Pancreas (tissue), 10 donors: ENCODE measurements around the gene TANC1. TPM values are rescaled to one million over a fixed set of nuclear protein-coding genes. Genes with fewer than 3 reads are reported as not detected.
A peak's percentile ranks its signal among the peaks of the same experiment; 100 is the strongest.

Experiments
- ATAC-seq, 4 donors: fragments of 200-7000 bp; cut with Tn5 transposase; one replicate each; pipeline versions ENCODE4 v1.8.0 to v1.9.1; 2020; ENCODE audit warnings: mild to moderate bottlenecking in 4 of 4, moderate library complexity in 4 of 4
- DNase-seq, 6 donors: peaks; one replicate each; pipeline ENCODE4 v3.0.0-alpha.2; 2020
- FAIRE-seq: peaks from 2 replicates; lab custom pipeline; 2012; peaks lifted over from hg19 to GRCh38; lab: Jason Lieb, UNC
- H3K27ac ChIP-seq, 4 donors: fragments of 200-600 bp; sonication (generic); 1 replicate in 3 of 4; 2 replicates in 1 of 4; pipeline versions ENCODE4 v1.5.0 to v1.8.0; 2020
- H3K27me3 ChIP-seq, 4 donors: fragments of 200-600 bp; one replicate each; pipeline ENCODE4 v1.8.0; 2021
- H3K36me3 ChIP-seq, 3 donors: fragments of 200-600 bp; sonication (generic) in 1 of 3; one replicate each; pipeline versions ENCODE4 v1.5.0 to v1.8.0; 2020 to 2021
- H3K4me1 ChIP-seq, 3 donors: fragments of 200-600 bp; one replicate each; pipeline ENCODE4 v1.8.0; 2021
- H3K4me3 ChIP-seq, 4 donors: fragments of 200-600 bp; sonication (generic) in 2 of 4; one replicate each; pipeline versions ENCODE4 v1.5.0 to v1.8.0; 2020 to 2021
- H3K9me3 ChIP-seq, 4 donors: fragments of 200-600 bp; one replicate each; pipeline ENCODE4 v1.8.0; 2021
- WGBS, 2 donors: extraction: QIAGEN DNeasy Blood & Tissue Kit; methylation state at CpG; one replicate each; pipeline ENCODE4 v1.1.7; 2013; 5-methylcytosine and 5-hydroxymethylcytosine counted together
- intact Hi-C, 3 donors: fragments of 100-400 bp; cut with DNase I; formaldehyde crosslinking; loops; one replicate each; pipeline versions ENCODE4 v1.11.1 to v1.14.2; 2022
- polyA plus RNA-seq, 2 donors: library from polyadenylated mRNA; stranded (reverse); fragments of 200-250 nt; gene quantifications; one replicate each; pipeline ENCODE4 v1.2.3, GENCODE V29; 2013
- total RNA-seq, 6 donors: library from RNA; stranded (reverse); fragmentation: NEBNext Ultra II Directional in 4 of 6; extraction: Animal tissue kit (Norgen Biotek cat#: 25700) in 4 of 6; gene quantifications; one replicate each; pipeline versions ENCODE4 v1.2.1 to v1.2.4, GENCODE V29; 2021 to 2023
- TF ChIP-seq, protein P1 (sequence below), 4 donors: fragments of 200-600 bp; sonication (generic) in 3 of 4; IDR thresholded peaks; one replicate each; pipeline versions ENCODE4 v1.5.0 to v1.8.0; 2021; ENCODE audit warnings: antibody characterized with exemption in 4 of 4
- donor health status: healthy with polysubstance abuse.
- donor health status: DM: no; HTN: no; CAD: no; lungs with moderate emphysema.
- donor health status: DM: no; HTN: no; CAD: no.
- donor health status: control.
- donor health status: control.
- donor health status: Bipolar disorder and iron deficiency.
- donor health status: DM: yes; HTN: yes; CAD: no.
- donor health status: DM: no; HTN: no; CAD: no.
- donor health status: DM: no; HTN: no; CAD: no.
- donor health status: DM: yes; HTN: yes; CAD: no.

The TANC1 gene
- total and polyA plus RNA-seq, 8 donors: 9.0 to 17.6 (median 10.5) TPM

DNA sequence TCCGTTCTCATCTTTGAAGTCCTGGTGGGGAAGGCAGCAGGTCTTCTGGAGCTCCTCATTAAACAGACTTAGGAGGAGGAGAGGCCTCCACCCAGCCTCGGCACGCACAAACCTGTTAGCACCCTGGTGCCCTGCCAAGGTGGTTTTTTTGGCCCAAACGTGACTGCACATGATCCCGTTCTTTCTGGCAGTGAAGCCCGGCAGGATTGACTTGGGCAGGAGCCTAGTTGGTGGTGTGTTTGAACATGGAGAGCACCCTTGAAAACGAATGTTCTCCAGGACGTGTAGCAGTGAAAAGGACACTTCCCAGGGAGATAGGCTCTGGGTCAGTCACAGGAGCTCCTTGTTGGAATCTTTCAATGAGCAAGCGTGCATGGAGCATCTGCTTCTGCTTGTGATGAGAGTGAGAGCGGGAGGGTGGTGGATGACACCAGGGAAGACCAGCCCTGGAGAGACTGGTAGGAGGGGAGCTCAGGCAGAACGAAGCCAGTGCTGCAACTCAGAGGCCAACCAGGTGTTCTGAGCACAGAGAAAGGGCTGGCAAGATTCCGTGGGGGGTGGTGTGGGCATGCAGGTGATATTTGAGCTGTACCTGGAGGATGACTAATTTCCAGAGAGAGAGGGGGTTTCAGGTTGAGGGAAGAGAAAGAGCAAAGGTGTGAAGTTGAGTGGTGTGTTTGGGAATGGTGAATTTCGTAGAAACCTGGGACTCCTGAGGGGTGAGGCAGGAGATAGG lies 73.8 kb downstream of the TANC1 start:
- peak; percentile 37 to 67 (median 48) for ATAC-seq
- Histone ChIP-seq H3K36me3 (no peaks in the 10 kb centered on the region), H3K27ac (no peak overlapping the region), H3K4me1 (peaks cover 7 to 15% (median 8%) of the 10 kb centered on the region in 3 donors), H3K9me3 (no peaks in the 10 kb centered on the region), H3K27me3 (no peaks in the 10 kb centered on the region), H3K4me3 (no peak overlapping the region)
- DNase-seq: peak in 3 of 6 donors; percentile 32 to 52 (median 46)
- FAIRE-seq: no peak
- TF ChIP-seq, protein P1, sequence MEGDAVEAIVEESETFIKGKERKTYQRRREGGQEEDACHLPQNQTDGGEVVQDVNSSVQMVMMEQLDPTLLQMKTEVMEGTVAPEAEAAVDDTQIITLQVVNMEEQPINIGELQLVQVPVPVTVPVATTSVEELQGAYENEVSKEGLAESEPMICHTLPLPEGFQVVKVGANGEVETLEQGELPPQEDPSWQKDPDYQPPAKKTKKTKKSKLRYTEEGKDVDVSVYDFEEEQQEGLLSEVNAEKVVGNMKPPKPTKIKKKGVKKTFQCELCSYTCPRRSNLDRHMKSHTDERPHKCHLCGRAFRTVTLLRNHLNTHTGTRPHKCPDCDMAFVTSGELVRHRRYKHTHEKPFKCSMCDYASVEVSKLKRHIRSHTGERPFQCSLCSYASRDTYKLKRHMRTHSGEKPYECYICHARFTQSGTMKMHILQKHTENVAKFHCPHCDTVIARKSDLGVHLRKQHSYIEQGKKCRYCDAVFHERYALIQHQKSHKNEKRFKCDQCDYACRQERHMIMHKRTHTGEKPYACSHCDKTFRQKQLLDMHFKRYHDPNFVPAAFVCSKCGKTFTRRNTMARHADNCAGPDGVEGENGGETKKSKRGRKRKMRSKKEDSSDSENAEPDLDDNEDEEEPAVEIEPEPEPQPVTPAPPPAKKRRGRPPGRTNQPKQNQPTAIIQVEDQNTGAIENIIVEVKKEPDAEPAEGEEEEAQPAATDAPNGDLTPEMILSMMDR (IDR thresholded peaks at IDR 0.05): no peak
- WGBS, 2 donors: 49 to 57% methylated on average over 13 of the region's 13 CpGs
- intact Hi-C loops: loop anchor here in 1 of 3 donors (10.0 kb wide), 1 partner anchor 73 kb away; no protein-coding TSS in a partner anchor

DNA sequence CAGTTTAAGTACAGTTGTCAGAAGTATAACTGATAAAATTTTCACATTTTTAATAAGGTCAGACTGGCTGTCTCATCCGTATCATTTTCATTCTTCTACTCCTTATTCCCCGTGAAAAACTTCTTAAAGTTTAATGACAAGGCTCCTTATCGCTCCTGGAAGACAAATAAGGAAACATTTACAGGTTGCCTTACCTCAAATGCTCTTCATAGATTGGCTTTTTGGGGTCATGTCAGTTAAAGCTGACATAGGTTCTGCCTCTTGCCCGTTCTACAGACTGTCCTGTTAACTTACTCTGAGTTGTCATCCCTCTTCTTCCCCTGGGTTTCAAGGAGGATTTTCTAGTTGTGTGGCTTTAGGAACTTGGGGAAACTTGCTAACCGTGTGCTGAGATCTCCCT lies 75.3 kb downstream of the TANC1 start:
- no peaks in the 10 kb centered on the region for H3K27me3 ChIP-seq
- intact Hi-C loops: loop anchor here in 1 of 3 donors (10.0 kb wide), 1 partner anchor 71 kb away; no protein-coding TSS in a partner anchor
- DNase-seq (no peak), ATAC-seq (no peak), FAIRE-seq (no peak)
- no peaks in the 10 kb centered on the region for H3K36me3 ChIP-seq
- TF ChIP-seq, protein P1 (IDR thresholded peaks at IDR 0.05): no peak
- H3K4me1 ChIP-seq: peaks cover 7 to 15% (median 8%) of the 10 kb centered on the region in 3 donors
- H3K9me3 ChIP-seq: no peaks in the 10 kb centered on the region
- no peak overlapping the region for H3K27ac ChIP-seq
- WGBS, 2 donors: 54 to 59% methylated on average over 5 of the region's 5 CpGs
- H3K4me3 ChIP-seq: no peak overlapping the region

DNA sequence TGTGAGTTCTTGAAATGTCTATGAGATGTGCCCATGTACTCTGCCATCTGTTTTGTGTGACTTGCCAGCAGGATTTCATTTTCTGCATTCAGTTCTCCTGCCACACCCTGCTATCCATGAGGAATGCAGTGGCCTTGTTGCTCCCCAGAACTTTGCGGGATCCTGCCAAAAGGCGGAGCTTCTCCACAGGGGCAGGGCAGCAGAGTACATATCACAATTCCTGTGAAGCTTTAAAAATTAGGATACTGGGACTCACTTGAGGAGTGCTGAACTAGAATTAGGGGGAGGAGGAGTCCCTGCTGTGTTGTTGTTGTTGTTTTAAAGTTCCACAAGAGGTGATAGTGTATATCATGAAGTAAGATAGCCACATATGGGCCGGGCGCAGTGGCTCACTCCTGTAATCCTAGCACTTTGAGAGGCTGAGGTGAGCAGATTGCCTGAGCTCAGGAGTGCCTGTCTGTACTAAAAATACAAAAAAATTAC lies 76.4 kb downstream of the TANC1 start:
- 78 to 80% methylated on average over 4 of the region's 4 CpGs for WGBS, 2 donors
- TF ChIP-seq, protein P1 (IDR thresholded peaks at IDR 0.05): no peak
- peak; percentile 51 to 63 (median 59) for ATAC-seq
- Histone ChIP-seq H3K36me3 (no peaks in the 10 kb centered on the region), H3K4me3 (no peak overlapping the region), H3K4me1 (peaks cover 7 to 15% (median 8%) of the 10 kb centered on the region in 3 donors), H3K27me3 (no peaks in the 10 kb centered on the region), H3K27ac (peak overlapping the region in 1 of 4 donors; percentile 1), H3K9me3 (no peaks in the 10 kb centered on the region)
- no peak for DNase-seq
- intact Hi-C loops: loop anchor here in 1 of 3 donors (10.0 kb wide), 1 partner anchor 70 kb away; no protein-coding TSS in a partner anchor
- FAIRE-seq: no peak

DNA sequence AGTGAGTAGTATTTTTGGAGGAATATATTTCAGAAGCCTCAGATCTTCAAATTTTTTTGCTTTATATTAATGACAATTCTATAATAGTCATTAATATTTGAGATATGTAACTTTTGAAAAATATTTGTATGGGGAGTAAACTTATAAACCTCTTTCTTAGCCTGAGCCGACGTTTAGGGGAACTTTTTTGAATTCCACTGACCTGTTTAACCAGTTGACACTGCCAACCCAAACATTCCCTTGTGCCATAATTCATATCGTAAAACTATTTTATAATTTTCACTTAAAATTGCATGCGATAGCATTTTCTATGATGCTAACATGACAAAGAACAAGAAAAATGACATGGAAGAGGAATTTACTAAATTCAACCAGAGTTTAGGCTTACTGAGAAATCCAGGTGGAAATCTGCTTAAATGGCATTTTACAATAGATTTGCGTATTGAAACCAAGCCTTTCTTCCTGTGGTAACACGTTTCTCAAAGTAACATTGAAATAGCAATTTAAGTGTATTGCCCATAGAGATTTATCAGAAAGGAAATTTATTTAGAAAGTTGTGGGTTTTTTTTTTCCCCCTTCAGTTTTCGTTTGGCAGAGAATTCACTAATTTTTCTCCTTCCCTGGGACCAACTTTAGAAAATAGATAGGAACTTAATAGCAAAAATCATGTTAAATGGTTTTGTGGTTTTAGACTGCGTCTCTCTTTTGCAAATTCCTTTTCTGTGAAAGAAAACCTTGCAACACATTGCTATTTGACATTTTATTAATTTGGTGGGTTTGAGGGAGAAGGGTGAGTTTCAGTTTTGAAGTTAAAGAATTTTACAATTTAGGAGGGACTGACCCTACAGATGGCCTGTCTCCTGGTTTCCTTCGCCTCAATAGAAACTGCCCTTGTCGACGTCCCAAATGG lies 77.4 kb downstream of the TANC1 start:
- no peaks in the 10 kb centered on the region for H3K27me3 ChIP-seq
- intact Hi-C loops: loop anchor here in 1 of 3 donors (10.0 kb wide), 1 partner anchor 69 kb away; no protein-coding TSS in a partner anchor
- TF ChIP-seq, protein P1 (IDR thresholded peaks at IDR 0.05): no peak
- 52 to 53% methylated on average over 11 of the region's 11 CpGs for WGBS, 2 donors
- FAIRE-seq (no peak), DNase-seq (no peak), ATAC-seq (peak; percentile 35 to 66 (median 47))
- H3K27ac ChIP-seq: peak overlapping the region in 1 of 4 donors; percentile 1
- no peaks in the 10 kb centered on the region for H3K9me3 ChIP-seq
- H3K4me3 ChIP-seq: no peak overlapping the region
- peaks cover 7 to 15% (median 8%) of the 10 kb centered on the region in 3 donors for H3K4me1 ChIP-seq
- no peaks in the 10 kb centered on the region for H3K36me3 ChIP-seq
